Sigmoid colon (tissue), 4 donors: ENCODE results near the gene RUNDC1.

Experiments used
- CTCF ChIP-seq, 4 experiments: fragments of 450-650 bp in 3 of 4; fragments of 200-600 bp in 1 of 4; IDR thresholded peaks; one replicate each; pipeline ENCODE4 v1.5.1; 2016 to 2019; ENCODE audit warnings: antibody characterized with exemption in 4 of 4, mild to moderate bottlenecking in 3 of 4, moderate library complexity in 2 of 4
- EP300 ChIP-seq, 4 donors: sonication (generic); formaldehyde crosslinking; IDR thresholded peaks; one replicate each; pipeline ENCODE4 v1.6.1; 2017; ENCODE audit warnings: antibody characterized with exemption in 4 of 4
- POLR2AphosphoS5 ChIP-seq, 4 donors: sonication (generic); formaldehyde crosslinking; IDR thresholded peaks; one replicate each; pipeline ENCODE4 v1.6.1; 2017; ENCODE audit warnings: antibody characterized with exemption in 4 of 4

GRCh38 chr17:42992872-42993271 lies 12.5 kb downstream of the RUNDC1 start:
- TF ChIP-seq POLR2AphosphoS5 (IDR thresholded peaks at IDR 0.05): no peak
- no peak for TF ChIP-seq CTCF (IDR thresholded peaks at IDR 0.05)
- no peak for TF ChIP-seq EP300 (IDR thresholded peaks at IDR 0.05)
